GM19397 (cell line): ENCODE results near the gene MYO1D.

ENCODE experiments used
- ATAC-seq: cut with Tn5 transposase; IDR thresholded peaks from one replicate; pipeline ENCODE4 v1.9.1; 2021; ENCODE audit warnings: mild to moderate bottlenecking, moderate library complexity; ENCODE audit not compliant: unreplicated experiment

Gene MYO1D

DNA sequence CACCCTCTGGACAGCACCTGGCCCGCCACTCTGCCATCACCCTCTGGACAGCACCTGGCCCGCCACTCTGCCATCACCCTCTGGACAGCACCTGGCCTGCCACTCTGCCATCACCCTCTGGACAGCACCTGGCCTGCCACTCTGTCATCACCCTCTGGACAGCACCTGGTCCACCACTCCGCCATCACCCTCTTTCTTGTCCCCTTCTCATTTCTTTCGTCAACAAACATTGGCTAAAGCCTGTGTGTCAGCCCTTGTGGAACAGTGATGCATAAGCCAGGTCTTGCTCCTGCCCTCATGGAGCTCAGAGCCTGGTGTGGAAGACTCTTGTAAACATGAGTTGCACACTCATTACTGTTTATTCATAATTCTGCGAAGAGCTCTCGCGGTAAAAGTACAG is 358.9 kb downstream of the MYO1D start:
- no peak for ATAC-seq

DNA sequence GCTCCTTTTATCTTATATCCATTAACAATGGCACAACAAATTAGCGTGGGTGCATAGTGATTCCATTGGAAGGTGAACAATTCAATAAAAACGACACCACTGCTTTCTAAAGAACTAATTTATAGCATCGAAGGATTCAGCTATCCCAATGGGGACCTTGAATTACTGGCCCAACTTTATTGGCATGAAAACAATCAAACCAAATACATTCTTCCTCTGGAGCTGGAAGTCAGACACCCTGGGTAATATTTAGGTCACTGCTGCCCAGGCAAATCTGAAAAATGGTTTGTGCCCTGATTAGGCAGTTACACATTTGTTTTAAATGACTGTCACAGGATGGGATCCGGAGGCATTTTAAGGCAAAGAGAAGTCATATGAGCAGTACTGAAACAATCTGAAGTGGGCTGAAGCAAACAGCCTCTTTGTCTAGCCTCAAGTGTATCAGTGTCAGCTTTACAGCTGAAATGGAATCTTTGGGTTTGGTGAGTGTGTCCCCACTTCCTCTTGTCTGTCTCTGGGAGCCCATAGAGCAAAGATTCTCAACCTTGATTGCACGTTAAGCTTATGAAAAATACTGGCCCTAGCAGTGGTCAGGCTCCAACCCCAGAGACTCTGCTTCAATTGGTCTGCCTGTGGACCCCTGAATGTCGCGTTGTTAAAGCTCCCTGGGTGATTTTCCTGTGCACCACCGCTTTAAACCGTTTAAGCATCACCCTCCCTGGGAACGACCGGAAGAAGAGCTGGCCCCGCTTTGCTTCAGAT is 359.8 kb downstream of the MYO1D start:
- no peak for ATAC-seq

DNA sequence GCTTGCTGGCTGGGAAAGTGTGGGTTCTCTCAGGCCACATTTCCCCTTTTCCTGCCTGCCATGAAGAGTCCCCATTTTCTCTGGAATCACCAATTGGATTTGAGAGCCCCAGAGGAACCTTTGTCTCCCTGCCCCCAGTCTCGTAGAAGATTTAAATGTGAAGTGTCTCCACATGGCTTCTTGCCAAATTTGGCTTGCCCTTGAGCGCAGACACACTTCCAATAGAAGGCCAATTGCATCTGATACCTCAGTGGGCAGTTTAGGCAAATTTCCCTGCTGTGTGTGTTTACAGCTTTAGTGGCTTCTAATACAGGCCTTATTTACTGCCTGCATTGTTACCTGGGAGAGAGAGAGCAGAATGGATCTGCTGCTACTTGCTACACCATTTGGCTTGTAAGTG is 360.5 kb downstream of the MYO1D start:
- ATAC-seq: no peak

DNA sequence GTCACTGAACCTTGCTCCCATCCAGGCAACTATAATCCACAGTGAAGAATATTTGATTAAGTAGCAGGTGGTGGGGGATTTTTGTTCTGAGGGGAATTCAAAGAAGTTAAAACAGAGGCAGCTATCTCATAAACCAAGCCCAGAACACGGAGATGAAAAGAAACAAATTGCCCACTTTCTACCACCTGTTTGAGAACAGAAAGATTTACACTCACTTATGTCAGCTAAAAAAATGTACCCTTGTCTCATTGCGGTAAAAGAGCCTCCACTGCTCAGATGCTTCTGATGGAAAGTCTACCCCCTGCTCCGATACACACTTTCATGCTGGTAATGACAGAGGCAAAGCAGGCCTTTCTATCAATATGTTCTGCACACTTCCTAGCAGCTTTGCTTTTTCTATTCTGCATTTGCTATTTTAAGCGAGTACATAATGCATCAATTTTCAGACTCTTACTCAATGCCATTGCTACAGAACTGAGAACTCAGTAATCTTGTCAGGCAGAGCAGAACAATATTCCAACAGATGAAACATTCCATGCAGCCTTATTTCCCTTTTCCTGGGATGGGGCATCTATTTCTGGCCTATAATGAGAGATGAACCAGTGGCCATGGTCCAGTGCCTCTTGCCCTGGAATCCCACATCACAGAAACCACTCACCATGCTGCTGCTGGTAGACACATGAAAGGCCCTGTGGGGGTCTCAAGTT is 361.1 kb downstream of the MYO1D start:
- peak; percentile 47 for ATAC-seq

DNA sequence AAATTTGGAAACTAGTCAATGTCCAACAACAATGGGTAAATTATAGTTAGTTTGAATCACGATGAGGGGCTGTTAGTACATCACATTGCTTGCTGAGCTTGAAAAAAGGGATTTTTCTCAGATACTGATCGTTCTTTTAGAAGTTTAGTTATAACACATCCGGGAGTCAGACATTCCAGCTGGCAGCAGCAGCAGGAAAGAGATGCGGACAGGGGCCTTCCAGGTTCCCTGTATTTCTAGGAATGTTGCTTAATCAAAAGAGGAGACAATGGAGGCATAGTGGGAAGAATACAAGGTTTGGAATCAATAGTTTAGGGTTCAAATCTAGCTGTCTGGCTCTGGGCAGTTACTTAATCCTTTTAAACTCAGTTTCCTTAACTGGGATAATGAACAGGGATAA is 362.3 kb downstream of the MYO1D start:
- ATAC-seq: no peak

DNA sequence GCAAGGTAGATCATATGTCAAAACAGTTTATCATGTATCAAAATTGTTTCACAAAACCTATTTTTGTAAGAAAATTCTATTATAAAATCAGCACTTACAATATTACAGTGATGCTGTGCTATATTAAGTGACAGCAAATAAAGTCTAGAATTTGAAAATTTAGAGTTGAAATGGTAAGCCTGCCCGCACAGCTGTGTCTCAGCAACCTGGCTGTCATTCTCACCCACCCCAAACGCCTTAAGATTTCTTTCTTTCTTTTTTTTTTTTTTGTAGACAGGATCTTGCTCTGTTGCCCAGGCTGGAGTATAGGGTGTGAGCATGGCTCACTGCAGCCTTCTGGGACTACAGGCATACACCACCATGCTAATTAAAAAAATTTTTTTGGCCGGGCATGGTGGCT is 363.3 kb downstream of the MYO1D start:
- no peak for ATAC-seq

DNA sequence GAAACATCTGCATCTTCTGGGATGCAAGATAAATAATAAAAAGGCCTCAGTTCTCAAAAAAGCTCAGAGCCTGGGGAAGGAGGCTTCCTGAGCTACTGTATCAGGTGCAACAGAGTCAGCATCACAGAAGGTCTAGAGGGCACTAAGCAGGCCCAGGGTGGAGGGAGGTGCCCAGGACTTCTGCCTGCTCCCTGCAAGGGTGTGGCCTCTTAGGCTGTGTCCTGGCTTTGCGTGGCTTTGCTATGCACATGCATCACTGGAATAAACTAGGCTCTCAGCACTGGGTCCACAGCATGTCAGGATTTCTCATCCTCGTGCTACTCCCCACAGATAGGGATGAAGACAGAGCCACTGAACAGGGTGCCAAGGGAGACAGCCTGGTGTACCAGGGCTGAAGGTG is 364.6 kb downstream of the MYO1D start:
- ATAC-seq: no peak

DNA sequence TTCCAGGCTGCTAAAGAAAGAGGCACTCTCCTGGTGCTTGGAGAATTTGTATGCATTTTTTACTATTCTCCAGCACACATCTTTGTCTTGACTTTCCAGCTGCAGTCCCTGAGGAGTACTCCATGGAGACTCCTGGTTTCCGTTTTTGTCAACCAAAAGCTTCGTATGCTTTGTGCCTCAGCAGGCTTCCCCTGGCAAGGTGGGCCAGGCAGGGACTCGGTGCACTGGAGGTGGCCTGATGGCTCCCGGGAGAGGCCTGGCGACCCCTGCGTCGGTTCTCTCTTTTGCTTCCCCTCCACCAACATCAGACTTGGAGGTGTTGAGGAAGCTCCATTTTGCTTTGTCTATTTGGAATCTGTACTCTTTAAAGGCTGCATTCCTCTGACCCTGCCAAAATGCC is 366.5 kb downstream of the MYO1D start:
- no peak for ATAC-seq

DNA sequence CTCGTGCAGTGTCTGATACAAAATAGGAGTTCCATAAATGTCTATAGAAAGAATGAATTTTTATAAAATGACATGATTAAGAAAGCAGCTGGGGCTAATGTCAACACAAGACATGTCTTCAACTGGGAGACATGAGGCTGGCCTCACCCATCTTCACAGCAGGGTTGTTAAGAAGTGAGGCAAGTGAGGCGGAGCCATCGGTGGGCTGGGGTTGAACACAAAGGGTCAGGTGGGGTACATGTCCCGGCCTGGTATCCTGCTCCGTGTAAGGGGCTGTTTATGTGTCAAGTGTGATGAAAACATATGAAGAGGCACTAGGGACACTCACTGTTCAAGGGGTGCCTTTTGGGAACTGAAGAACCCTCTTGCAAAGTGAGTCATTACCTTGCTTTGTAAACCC is 368.0 kb downstream of the MYO1D start:
- no peak for ATAC-seq

DNA sequence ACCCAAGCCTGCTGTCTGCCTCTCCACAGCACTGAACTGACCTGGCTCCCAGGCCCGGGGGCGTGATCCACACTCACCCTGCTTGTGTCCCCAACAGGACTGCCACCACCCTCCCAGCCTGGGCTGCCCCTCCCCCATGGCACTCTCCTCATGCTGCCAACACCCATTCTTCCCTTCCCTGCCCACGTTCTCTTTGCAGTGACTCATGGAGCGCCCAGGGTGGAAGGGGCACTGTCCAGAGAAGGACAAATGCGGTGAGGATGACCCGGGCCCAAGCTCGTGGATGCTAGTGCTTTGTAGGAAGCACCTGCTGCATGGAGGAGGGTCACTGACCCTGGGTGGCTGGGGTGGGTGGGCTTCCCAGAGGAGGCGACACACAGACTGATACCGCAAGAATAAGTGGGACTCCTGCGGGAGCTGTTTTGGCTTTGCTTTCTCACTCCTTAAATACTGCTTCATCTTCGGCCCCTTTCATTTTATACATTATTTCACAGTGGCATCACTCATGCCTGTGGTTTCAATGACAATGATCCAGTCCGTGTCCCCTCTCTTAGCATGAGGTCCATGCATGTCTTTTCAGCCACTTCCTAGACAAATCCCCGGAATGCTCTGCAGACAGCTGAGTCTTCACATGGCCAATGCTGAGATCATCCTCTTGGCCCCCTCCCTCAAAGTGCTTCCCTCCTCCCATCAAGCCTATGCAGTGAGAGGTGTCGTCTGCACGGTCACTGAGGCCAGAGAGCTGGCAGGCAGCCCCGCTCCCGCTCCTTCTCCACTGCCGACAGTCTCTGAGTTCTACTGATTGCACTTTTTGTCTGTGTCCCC is 372.5 kb downstream of the MYO1D start:
- ATAC-seq: no peak

DNA sequence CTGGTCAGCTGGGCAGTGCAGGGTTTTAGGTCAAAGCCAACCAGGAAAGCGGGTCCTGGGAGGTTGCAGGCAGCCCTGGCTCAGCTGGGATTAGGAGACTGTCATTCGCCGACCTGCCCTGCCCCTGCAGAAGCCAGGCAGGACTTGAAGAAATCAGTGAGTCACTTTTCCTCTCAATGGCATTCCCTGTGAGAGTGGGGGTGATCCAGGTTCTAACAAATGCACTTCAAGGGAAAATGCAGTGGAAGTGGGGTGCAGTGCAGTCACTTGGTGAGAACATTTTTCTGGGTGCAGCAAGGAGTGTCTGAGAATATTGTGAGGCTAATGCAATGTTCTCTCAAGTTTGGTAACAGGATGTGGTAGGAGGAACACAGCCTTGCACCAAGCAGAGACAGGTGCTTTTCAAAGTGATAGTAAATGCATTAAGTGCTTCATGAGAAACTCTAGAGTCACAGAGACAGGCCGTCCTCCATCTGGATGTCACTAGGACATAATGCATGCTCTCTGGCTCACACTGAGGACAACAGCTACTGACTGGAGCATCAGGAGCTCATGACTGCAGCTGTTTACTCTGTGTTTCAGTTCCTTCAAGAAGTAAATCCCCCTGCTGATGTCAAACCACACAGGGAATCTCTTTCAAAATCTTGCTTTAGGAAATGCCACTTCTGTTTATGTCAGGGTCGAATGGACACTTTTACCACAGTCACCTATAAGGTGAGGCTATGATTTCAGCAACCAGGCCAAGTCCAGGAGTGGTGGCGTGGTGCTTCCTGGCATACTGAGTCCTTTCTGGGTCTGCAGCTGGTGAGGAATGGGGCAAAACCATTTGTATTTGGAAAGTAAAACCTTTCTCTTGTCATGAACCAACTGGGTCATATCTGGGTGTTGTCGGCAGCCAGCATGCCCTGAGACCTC is 373.4 kb downstream of the MYO1D start:
- peak; percentile 85 for ATAC-seq

DNA sequence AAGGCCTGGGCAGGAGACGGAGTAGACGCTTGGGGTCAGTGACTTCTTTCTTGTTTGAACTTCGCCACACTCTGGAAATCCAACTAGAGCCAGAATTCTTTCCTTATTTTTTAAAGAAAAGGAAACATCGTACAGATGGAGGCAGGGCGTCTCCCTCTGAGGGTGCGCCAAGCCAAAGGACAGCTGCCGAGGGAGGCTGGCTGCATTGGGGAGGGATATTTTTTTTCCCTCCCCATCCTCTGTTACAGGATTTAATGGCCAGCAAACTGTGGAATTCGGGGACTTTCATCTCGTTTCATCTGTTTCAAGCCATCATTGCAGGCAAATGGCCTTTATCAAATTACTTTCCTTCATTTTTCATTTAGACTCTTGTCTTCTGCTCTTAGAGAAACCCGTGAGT is 374.2 kb downstream of the MYO1D start:
- no peak for ATAC-seq

DNA sequence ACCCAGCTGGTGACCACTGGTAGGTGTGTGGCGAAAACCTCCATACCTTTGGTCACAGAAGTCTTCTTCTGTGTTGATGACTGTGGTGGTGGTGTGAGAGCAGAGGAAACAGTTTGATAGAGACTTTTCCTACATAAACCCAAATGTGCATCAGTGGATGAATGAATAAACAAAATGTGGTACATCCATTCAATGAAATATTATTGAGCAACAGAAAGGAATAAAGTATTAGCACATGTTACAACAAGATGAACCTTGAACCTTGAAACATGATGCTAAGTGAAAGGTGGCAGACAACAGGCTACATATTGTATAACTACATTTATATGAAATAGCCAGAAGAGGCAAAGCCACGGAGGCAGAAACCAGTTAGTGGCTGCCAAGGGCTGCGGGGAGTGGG is 374.9 kb downstream of the MYO1D start:
- ATAC-seq: no peak

DNA sequence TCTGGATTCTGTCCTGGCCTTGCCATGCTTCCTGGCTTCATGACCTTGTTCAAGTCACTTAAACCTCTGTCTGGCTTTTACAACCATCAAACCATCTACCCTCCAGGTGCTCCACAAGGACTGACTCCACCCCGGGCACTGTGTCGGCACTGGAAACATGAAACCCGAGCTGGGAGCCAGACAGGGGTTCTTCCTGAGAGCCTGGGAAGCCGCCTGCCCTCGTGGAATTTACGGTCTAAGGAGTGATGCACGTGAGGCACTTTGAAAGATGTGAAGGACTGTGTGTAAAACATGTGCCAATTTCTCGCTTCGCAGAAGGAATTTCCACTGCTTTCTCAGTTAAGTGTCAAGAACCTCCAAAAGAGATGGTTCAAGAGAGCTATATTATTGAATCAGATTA is 378.5 kb downstream of the MYO1D start:
- ATAC-seq: no peak

DNA sequence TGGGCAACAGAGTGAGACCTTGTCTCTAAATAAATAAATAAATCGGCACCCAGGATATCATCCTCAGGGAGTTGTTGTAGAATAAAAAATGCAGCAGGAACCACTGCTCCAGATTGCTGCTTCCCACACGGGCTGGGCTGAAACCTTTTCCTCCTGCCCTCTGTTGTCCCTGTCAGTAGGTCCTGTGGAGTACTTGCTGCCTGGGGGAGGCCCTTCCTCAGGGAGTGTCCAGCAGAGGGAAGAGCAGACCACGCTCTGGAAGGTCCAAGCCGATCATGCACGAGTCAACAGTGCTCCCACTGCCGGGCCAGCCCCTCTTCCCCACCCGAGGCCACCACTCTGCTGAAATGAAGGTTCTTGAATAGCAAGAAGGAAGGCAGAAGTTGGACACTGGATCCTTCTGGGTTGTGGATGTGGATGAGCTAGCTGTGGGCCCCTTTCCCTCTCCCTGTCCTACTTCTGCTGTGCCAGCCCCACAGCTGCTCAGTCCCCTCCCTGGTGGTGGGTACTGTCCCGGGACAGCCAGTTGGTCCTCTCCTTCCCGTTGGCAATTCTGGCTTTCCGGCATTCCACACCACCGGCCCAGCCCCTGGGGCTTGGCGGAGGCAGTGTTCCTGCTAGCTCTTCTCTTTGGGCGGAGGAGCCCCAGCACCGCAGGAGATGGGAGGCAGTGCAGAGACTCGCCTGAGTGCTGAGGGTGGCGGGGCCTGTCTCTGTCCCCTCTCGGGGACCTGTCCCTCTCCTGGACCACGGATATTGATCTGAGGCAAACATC is 379.3 kb downstream of the MYO1D start:
- ATAC-seq: no peak

DNA sequence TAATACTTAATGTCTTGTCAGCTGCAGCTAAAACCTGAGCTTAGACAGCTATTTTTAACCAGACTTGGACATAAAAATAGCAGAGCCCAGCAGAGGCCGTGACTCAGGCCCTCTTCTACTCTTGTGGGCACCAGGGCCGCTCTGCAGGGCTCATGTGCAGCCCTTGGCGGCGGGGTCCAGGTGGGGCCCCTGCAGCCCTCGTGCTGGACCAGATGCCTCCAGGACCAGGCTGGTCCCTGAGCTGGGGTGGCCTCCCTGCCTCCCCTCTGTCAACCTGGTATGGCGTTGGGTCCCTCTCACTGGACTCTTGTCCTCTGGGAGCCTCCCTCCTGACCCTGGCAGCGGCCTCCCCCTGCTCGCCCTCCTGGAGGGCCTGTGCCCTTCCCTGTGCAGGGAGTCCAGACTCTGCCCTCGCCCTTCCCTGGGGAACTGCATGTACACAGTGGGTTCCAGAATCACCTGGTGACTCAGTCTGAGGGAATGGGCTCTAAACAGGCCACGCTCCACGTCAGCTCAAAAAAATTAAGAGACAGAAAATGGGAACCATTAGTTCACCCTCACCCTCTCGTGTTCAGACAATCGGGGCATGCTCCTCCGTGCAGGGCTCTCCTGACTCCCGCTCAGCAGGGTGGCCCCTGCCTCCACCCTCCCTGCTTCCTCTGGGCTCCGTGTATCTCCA is 380.4 kb downstream of the MYO1D start:
- ATAC-seq: no peak

DNA sequence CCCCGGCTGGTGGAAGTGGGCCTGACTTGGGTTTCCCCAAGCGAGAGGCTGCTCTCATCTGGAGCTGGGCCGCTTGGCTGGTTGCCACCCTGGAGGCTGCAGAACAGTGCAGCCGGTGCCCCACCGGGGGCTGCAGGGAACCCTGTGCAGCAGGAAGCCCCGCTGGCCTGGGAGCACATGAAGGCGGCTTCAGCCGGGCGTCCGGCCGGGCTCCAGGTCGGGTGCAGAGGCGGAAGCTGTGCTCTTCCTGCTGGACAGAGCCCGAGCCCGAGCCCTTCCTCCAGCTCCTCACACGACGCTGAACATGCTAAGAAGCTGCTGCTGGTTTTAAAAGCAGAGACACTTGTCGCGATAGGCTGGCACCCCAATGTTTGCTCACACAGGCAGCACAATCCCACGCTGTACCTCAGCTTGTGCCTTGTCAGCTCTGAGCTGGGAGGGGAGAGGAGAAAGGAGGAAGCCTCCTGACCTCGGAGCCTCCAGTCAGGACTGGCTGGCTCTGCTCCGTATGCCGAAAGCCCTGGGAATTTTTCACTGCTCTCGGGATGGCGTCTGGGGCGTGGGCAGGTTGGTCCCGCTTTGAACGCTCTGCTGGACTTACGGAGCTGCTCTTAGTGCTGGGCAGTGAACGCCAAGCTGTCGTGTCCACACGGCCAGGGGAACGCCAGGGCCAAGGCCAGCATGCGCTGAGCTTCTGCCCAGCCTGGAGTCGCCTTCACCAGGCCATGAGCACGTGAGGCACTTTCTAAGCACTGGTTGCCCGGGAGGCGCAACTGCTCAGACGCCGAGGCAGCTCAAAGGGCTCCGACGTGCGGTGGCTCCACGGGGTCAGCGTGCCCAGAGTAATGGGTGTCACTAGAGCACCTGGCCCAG is 381.3 kb downstream of the MYO1D start:
- no peak for ATAC-seq

DNA sequence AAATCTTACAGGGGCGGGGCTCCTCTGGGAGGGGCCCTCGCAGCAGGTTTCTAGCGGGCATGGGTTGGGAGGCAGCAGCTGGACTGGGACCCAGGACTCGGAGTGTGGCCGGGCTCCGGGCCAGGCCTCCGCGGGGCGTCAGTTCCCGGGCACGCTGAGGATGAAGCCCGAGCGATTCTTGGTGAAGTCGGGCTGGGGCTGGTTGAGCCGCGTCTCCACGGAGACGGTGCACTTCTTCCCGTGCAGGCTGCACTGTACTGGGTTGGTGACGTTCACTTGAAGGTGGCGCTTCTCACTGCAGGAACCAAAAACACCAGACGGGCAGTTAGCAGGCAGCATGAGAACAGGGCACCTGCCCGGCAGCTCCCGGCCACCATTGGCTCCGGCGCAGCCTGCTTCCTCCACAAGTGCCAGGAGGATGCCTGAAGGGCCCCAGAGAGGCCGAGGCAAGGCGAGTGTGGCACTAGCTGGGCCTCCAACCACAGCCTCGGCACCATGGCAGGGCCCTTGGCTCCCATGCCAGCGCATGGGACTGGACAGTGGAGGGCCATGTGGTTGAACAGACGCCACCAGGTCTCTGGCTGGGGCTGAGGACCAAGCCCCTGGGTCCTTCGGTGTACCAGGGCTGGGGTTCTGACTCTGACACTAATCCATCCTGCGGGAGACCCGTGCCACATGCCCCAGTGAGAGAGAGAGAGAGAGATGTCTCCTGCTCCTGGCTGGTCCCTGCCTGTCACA is 382.1 kb downstream of the MYO1D start:
- no peak for ATAC-seq
